ENCODE measurements around the gene CTDSPL2.

- no peak for TF ChIP-seq EZH2 (IDR thresholded peaks at IDR 0.05; ENCODE audit: borderline replicate concordance, low read depth, low read length, poor library complexity, severe bottlenecking)
- no peak for TF ChIP-seq CTCF (conservative IDR thresholded peaks at IDR 0.05; ENCODE audit: low read depth, low read length)
Measured at GRCh38 chr15:44574734-44575133, 147.3 kb downstream of the CTDSPL2 start.

Measured in A673 (cell line).